G401 (cell line): ENCODE measurements around the gene PGRMC1. TPM values are rescaled to one million over a fixed set of nuclear protein-coding genes. Genes with fewer than 3 reads are reported as not detected.
"Not testable (repeated sequence)": the region's sequence is repeated elsewhere in the genome, so short reads cannot be mapped to it uniquely, and the experiment has no call there.

ENCODE experiments used
- DNase-seq: peaks from one replicate; pipeline ENCODE4 v3.0.0-alpha.2; 2015; ENCODE audit warnings: low spot score
- in situ Hi-C: cut with HindIII; loops from 2 replicates; pipeline ENCODE4 v1.10.0; 2016; ENCODE audit warnings: low sequenced_read_pairs, mixed read lengths
- total RNA-seq: library from RNA; depleted of rRNA; stranded (reverse); fragments of >200 nt; shearing (Covaris generic); gene quantifications from 2 replicates; pipeline ENCODE4 v1.2.3, GENCODE V29; 2014

PGRMC1 gene
- total RNA-seq, 1 experiment from 2014 or later: 402 TPM

GRCh38 chrX:119229253-119229615 lies 6.9 kb upstream of the PGRMC1 start:
- in situ Hi-C loops: no loop called here
- no peak for DNase-seq

- no peak for DNase-seq
- in situ Hi-C loops: no loop called here
Measured at GRCh38 chrX:119230850-119231249, 5.2 kb upstream of the PGRMC1 start.

- DNase-seq: no peak
- in situ Hi-C loops: no loop called here
Measured at GRCh38 chrX:119231936-119232445, 4.1 kb upstream of the PGRMC1 start.

DNA sequence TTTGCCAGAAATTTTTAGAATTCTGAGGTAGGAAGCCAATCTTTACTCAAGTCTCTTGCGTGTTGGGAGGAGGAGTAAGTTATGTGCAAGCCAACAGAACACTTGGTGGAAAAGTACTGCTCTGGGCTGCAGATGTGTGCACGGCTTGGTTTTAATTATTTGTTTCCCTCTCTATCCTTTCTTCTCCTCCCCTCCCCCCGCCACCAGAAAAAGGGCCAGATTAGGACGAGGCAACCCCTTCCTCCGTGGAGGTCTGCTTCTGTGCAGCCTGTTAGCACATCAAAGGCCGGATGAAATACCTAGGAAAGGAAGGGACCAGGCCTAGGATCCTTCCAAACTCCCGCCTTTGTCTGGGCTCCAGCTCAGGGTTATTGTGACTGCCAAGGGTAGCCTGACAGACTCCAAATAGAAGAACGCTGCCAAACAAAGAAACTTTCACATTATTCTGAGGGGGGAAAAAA lies 1.0 kb upstream of the PGRMC1 start:
- DNase-seq: peak; percentile 12

GRCh38 chrX:119236623-119237561 lies 807 bp downstream of the PGRMC1 start:
- in situ Hi-C loops: no loop called here
- peak; percentile 59 for DNase-seq

More for the DNA sequence above, 1.0 kb upstream of the PGRMC1 start:
- in situ Hi-C loops: no loop called here

- in situ Hi-C loops: no loop called here
- peak; percentile 40 for DNase-seq
Measured at GRCh38 chrX:119237562-119237942, 1.5 kb downstream of the PGRMC1 start.

DNA sequence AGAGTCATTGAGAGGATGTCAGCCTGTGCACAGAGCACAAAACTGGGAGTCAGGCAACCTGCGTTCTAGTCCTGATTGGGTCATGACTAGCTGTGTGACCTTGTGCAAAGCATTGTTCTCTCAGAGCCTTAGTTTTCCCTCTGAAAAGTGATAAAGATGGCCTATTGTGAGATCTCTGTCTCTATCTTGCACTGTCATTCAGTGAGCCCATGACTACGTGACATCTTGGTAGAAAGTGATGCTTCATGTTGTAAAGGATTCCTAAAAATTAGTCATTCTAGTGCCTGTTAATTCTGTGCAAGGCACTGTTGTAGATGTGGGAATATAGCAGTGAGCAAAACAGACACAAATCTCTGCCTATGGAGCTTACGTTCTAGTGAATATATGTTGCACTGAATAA lies 2.5 kb downstream of the PGRMC1 start:
- DNase-seq: peak; percentile 23
- in situ Hi-C loops: no loop called here

DNA sequence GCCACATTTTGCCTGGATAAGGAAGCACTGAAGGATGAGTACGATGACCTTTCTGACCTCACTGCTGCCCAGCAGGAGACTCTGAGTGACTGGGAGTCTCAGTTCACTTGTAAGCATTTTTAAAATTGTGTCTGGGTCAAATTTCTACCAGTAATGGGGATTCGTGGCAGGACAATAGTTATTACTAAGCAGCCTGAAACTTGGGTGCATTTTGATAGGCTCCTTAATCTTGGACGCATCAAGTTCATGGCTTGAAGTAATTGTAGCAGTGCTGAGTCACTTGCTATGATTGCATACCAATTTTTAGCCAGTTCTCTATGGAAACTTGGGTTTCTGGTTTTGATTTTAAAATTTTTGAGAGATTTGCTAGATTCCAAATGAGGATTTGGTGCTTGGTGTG lies 4.3 kb downstream of the PGRMC1 start:
- no peak for DNase-seq
- in situ Hi-C loops: no loop called here

GRCh38 chrX:119247702-119248101 lies 11.6 kb downstream of the PGRMC1 start:
- in situ Hi-C loops: no loop called here
- no peak for DNase-seq

GRCh38 chrX:119249891-119250290 lies 13.8 kb downstream of the PGRMC1 start:
- in situ Hi-C loops: no loop called here
- no peak for DNase-seq

GRCh38 chrX:119251386-119251785 lies 15.3 kb downstream of the PGRMC1 start:
- in situ Hi-C loops: no loop called here
- DNase-seq: no peak

DNA sequence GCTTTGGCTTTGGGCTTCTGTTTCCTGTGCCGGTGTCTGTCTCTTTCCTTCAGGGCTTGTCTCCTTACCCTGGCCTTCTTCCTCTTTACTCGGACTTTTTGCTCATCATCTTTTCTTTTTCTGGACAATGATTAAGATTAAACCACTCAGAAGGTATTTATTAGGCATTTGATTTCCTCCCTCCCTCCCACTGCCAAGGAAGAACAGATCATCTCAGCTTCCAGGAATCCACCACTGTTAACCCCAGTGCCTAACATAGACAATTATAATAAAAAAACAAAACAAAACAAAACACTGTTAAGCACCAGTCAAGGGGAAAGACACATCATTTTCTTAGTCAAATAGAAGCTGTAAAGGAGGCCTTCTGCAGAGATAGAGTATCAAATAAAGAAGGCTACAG lies 16.6 kb downstream of the PGRMC1 start:
- in situ Hi-C loops: no loop called here
- no peak for DNase-seq

DNA sequence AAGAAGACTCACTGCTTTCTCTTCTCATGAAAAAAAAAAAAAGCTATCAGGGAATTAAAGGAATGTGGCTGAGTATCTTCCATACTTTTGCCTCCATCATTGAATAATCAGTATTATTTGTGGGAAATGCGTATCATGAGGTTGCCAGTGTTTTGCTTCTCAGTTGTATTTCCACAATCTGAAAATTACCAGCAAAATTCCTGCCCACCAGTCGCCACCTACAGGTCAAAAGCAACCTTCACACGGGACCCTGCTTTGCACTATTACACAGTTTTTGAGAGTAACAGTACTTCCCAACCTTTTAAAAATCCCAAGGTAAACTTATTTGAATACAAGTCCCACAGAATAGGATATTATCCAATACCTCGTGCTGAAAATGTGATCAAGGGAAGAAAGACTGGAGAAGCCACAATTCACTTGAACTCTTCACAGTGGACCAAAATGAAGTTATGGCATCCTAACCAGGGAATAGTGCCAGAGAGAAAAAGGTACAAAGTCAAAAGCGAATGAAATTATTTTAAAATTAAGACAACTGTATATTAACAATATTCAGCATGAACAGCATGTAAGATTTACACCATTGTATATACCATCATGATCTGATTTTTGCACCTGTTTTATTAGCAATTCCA lies 30.4 kb downstream of the PGRMC1 start:
- DNase-seq: peak; percentile 54
- in situ Hi-C loops: no loop called here

DNA sequence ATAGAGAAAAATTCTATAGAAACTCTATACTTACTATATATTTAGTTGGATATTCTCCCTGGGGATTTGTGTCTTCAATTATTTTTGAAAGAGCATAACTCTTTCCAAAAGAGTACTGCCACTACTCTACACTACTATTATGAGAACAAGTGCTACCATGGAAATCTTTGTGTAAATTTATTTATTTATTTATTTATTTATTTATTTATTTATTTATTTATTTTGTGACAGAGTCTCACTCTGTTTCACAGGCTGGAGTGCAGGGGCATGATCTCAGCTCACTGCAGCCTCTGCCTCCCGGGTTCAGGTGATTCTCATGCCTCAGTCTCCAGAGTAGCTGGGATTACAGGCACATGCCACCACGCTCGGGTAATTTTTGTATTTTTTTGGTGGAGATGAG lies 31.0 kb downstream of the PGRMC1 start:
- in situ Hi-C loops, DNase-seq: not testable (repeated sequence)

- DNase-seq: no peak
- in situ Hi-C loops: no loop called here
Measured at GRCh38 chrX:119272882-119273419, 36.9 kb downstream of the PGRMC1 start.

GRCh38 chrX:119273420-119274192 lies 37.5 kb downstream of the PGRMC1 start:
- peak; percentile 11 for DNase-seq
- in situ Hi-C loops: no loop called here

- in situ Hi-C loops, DNase-seq: not testable (repeated sequence)
Measured at GRCh38 chrX:119282347-119282746, 46.3 kb downstream of the PGRMC1 start.

DNA sequence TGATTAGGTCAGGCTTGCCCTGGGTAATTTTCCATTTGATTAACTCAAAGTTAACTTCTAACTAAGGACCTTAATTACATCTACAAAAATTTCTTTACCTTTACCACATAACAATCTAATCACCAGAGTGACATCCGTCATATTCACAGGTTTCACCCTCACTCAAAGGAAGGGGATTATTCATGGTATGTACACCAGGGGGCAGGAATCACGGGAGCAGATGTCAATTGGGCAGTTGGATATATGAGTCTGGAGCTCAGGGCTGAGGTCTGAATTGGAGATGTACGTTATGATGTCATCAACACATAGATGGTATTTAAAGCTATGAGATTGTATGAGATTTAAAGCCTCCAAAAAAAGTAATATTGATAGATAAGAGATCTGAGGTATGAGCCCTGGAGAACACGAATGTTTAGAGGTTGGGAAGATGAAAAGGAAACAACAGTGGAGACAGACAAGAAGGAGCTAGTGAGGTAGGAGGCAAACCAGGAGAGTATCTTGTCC lies 52.9 kb downstream of the PGRMC1 start:
- in situ Hi-C loops: no loop called here
- no peak for DNase-seq

GRCh38 chrX:119290476-119290875 lies 54.4 kb downstream of the PGRMC1 start:
- in situ Hi-C loops: no loop called here
- DNase-seq: no peak
